GM12873 (cell line): ENCODE measurements around the gene SOX13.

Experiments used
- TF ChIP-seq, protein P1 (sequence below): IDR thresholded peaks from 2 replicates; pipeline ENCODE4 v1.5.1; 2012; ENCODE audit warnings: low read depth, mild to moderate bottlenecking, moderate library complexity, low read length, control low read depth; ENCODE audit not compliant: insufficient read depth; ENCODE audit errors: missing control alignments

The SOX13 gene

DNA sequence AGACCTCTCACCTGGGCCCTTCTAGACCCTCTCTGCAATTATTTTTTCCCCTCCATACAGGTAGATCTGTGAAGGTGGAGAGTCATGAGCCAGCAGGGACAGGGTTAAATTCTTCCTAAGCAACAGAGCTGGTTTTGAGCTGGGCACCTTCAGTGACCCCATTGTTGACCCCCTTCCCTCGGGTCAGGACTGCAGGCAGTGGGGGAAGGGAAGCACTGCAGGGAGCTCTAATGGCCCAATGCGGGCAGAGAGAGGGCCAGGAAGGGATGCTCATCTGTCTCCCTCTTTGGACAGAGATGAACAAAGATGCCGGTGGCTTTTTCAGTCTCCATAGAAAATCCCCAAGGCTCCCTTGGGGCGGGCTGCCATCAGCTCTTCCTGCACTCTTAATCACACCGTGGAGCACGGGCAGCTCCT lies 21.4 kb downstream of the SOX13 start:
- TF ChIP-seq, protein P1, sequence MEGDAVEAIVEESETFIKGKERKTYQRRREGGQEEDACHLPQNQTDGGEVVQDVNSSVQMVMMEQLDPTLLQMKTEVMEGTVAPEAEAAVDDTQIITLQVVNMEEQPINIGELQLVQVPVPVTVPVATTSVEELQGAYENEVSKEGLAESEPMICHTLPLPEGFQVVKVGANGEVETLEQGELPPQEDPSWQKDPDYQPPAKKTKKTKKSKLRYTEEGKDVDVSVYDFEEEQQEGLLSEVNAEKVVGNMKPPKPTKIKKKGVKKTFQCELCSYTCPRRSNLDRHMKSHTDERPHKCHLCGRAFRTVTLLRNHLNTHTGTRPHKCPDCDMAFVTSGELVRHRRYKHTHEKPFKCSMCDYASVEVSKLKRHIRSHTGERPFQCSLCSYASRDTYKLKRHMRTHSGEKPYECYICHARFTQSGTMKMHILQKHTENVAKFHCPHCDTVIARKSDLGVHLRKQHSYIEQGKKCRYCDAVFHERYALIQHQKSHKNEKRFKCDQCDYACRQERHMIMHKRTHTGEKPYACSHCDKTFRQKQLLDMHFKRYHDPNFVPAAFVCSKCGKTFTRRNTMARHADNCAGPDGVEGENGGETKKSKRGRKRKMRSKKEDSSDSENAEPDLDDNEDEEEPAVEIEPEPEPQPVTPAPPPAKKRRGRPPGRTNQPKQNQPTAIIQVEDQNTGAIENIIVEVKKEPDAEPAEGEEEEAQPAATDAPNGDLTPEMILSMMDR, result no peak

DNA sequence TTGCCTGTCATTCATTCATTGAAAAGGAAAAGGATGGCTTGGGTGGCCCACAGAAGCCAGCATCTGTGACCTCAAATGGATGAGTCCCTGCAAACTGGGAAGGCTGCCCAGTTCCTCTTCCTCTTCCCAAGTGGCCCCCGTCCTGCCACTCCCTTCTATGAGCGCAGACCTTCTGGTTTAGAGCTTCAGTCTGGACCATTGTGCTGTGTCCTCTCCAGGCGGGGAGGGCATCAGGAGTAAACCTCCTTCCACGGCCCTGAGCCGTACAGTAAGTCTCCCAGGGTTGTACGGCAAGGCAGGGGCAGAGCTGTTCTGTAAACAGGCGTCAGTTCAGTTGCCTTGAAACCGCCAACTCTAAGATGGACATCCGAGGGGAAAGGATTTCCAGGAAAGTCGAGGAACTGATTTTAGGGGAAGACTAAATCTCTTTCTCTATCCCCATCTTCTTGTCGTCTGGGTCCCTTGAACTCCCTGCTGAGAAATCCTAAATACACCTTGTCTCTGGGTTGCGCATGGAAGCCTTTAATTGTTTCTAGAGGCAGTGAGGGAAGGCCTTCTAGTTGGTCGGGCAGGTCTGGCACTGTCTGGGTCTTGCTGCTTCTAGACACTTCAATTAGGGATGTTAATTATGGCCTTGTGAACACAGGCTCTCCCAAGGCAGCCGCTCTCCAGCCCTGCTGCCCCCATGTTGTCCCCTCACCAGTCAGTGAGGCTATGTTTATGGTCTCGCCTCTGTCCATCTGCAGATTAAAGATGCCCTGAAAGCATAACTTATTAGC lies 22.1 kb downstream of the SOX13 start:
- TF ChIP-seq, protein P1, result no peak

DNA sequence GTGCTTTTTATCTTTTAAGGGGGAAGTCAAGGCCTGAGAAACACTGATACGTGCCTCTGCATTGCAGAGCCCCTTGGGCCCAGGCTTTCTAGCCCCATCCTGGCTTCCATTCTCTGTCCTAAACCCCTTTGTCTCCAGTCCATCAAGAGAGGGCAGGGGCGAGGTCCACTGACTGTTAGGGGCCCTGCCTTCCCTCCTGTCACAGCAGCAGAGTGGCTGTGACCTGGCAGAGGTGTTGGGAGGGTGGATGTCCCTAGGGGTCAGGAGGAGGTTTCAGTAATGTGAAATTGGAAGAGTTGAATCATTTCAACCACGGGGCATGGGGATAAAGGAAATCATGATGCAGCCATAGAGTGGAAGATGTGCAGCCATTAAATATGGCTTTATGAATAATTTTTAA lies 24.0 kb downstream of the SOX13 start:
- TF ChIP-seq, protein P1, result no peak

DNA sequence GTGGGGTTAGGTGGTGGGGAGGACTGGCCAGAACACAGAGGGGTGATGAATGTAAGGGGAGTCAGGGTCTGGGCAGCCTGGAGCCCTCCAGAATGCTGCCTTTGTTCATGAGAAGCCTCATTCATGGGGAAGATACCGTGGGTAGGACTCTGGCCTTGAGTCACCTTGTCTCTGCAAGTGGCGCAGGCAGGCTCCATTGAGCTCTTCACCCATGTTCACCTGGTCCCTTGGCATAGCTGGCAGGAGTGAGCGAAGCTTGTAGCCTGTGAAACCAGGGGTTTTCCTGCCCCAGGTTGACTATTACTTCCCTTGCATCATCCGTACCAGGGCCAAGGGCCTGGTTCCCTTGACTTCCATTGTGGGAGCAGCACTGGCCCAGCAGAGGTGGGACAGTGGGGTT lies 25.8 kb downstream of the SOX13 start:
- TF ChIP-seq, protein P1, result no peak

DNA sequence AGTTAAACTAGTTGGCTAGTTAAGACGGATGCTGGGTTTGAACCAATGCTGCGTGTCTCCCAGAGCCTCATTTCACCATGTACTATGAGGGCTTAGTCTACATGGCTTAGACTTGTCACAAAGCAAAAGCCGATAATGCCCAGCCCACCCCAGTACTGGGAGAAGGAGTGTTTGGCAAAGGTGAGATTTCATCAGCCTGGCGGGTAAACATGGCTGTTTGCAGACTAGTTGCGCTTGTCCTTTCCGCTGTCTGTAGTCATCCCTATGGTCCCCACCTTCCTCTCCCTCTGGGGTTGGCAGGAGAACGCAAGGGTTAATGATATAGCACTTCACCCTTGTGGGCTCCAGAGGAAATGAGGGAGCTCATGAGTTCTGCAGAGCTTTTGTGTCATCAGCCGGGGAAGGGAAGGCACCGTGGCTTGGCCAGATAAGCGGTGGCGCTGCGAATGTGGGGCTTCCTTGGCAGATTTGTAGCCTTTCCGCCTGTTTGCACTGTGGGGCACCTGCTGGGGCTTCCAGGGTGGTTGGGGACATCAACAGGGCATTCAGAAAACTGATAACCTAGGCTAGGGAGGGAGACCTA lies 29.2 kb downstream of the SOX13 start:
- TF ChIP-seq, protein P1, result no peak

DNA sequence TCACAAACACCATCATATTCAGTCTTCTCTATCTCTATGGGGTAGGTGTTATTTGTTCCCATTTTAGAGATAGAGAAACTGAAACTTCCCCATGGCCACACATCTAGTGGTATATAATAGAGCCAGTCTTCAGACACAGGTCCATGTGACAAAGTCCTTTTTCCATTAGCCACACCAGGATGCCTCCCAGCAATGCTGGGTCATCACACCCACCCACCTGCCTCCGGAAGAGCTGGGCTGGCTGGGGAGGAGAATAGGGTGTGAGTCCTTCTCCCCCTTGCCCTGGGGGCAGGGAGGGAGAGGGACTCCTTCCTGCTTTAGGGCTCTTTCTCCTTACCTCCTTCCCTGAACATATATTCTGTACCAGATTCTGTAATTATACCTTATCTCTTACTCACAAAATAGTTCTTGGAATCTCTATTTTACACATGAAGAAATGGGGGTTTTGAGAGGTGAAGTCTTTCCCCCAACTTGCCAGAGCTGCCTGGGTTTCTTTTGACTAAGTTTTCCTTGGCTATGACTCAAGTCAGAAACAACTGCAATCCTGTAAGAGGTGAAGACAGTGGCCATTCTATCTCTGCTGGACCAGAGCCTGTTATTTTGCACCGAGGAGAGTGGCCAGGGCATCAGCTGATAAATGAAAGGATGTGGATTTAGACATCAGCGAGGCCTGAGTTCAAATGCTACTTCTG lies 30.0 kb downstream of the SOX13 start:
- TF ChIP-seq, protein P1, result no peak

DNA sequence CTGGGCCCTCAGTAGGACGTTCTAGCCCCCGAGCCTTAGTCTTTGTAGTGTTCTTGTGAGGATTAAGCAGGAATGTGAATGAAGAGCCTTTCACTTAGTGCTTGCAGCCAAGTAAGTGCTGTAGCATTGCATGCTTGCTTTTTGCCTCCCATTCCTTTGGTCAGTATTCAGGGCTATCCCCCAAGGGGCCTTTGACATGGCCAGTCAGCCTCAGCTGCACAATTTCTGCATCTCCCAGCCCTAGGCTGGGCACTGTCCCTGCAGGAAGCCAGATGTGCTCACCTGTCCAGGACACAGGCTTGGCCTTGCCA lies 30.5 kb downstream of the SOX13 start:
- TF ChIP-seq, protein P1, result no peak
